ENCODE results near the gene SYNPO.
A peak's percentile ranks its signal among the peaks of the same experiment; 100 is the strongest.

SYNPO gene

DNA sequence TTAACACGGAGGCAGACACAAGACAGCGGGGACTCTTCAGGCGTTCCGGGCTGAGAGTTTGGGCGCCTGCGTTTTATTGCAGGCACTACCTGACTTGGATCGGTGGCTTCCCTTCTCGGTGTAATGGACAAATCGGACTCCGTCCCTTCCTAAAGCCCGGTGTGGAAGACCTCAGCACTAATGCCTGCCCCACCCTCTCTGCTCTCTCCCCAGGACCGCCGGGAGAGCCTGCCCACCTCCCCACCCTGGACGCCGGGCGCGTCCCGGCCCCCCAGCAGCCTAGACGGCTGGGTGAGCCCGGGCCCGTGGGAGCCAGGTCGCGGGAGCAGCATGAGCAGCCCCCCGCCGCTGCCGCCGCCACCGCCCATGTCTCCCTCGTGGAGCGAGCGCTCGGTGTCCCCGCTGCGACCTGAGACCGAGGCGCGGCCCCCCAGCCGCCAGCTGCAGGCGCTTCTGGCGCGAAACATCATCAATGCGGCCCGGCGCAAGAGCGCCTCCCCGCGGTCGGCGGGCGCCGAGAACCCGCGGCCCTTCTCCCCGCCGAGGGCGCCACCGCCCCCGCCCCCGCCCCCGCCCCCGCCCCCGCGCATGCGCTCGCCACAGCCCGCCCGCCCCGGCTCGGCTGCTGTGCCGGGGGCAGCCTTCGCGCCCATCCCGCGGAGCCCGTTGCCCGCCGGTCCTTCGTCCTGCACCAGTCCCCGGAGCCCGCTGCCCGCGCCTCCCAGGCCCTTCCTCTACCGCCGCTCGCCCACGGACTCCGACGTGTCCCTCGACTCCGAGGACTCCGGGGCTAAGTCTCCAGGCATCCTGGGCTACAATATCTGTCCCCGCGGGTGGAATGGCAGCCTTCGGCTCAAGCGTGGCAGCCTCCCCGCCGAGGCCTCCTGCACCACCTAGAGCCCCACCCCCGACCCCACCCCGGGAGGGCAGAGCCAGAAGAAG lies 16.0 kb downstream of the SYNPO start:
- DNase-seq (ENCODE audit: low read depth in 2 of 2) = peak in 1 of 2 donors; percentile 59

DNA sequence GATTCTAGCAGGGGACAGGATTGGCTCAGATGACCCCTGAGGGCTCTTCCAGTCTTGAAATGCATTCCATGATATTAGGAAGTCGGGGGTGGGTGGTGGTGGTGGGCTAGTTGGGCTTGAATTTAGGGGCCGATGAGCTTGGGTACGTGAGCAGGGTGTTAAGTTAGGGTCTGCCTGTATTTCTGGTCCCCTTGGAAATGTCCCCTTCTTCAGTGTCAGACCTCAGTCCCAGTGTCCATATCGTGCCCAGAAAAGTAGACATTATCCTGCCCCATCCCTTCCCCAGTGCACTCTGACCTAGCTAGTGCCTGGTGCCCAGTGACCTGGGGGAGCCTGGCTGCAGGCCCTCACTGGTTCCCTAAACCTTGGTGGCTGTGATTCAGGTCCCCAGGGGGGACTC lies 17.7 kb downstream of the SYNPO start:
- no peak for DNase-seq (ENCODE audit: low read depth in 2 of 2)

GRCh38 chr5:150658699-150659265 lies 18.3 kb downstream of the SYNPO start:
- DNase-seq (ENCODE audit: low read depth in 2 of 2) = no peak

GRCh38 chr5:150659360-150660107 lies 19.1 kb downstream of the SYNPO start:
- no peak for DNase-seq (ENCODE audit: low read depth in 2 of 2)

DNA sequence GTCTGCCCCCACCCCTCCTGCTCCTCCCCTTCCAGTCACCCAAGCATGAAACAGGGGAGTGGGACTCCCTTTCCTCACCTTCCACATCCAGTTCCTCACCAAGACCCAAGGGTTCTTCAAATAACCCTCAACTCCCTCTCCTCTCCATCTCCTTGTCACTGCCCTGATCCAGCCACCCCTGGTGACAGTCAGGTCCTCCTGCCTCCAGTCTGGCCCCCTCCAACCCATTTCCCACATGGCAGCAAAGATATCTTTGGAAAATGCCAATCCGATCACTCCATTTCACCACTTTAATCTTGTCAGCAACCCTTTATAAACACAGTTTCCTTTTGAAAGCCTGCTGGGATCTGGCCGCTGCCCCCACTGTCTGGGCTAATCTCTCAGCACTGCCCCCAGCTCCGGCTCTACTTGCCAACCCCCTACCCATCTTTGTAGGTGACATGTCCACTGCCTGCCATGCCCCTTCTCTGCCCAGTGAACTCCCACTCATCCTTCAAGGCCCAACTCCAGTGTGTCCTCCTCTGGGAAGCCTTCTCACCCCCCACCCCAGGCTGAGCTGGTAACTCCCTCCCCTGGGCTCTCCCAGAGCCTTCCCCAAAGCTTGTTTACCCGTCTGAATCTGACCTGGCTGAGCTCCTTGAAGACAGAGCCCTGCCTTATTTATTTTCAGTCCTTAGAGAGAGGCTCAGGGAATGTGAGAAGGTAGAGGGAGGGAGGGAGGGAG lies 19.8 kb downstream of the SYNPO start:
- no peak for DNase-seq (ENCODE audit: low read depth in 2 of 2)

DNA sequence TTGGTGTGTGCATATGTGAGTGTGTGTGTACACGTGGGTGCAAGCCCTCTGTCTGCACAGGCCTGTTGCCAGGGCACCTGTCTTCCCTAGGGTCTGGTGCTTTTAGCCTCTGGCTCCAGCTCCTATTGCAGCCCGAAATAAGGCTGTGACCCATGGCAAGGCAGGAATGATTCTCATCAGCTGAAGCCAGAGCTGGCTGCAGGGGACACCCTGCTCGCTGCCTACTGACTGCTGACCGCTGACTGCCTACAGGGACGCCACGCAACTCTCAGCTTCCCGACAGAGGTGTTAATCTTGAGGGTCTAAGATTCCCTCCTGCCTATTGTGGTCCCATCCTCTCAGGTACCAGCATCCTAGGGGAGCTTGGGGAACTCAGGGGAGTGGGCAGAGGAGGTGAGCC lies 20.6 kb downstream of the SYNPO start, which contains the start of gene MYOZ3:
Gene MYOZ3 (plus strand): TSS at position 166 of the 400 bp plus-strand sequence. CDS start 1,691 bp downstream, outside the sequence.
- no peak for DNase-seq (ENCODE audit: low read depth in 2 of 2)

GRCh38 chr5:150661821-150662596 lies 21.5 kb downstream of the SYNPO start:
- no peak for DNase-seq (ENCODE audit: low read depth in 2 of 2)

DNA sequence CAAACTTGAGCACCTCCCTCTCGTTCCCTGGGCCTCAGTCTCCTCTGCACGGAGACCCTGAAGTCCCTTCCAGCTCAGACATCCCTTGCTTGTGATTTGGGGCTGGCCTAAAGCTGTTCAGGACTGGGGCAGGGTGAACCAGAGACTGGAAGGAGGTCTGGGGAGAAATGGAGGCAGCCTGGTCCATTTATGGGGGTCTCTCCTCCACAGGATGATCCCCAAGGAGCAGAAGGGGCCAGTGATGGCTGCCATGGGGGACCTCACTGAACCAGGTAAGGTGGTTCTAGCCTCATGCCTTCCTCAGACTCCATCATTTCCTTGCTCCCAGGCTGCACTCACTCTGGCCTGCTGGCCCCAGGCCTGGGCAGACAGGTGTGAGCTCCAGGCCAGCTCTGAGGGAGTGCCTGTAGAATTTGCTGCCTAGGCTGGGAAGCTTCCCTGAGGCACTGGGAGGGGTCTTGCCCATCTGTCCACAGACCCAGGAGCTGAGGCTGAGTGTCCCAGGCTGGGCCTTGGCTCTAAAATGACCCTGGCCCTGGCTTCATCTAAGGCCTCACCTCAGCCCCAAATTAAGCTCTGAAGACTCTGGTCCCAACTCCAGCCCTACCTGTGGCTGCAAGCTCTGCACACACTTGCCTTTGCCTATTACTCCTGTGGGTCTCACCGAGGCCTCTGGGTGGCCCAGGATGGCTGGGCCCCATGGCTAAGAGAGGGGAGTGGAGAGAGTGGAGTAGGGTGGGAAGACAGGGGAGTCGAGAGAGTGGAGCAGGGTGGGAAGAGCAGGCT lies 22.5 kb downstream of the SYNPO start:
- no peak for DNase-seq (ENCODE audit: low read depth in 2 of 2)

DNA sequence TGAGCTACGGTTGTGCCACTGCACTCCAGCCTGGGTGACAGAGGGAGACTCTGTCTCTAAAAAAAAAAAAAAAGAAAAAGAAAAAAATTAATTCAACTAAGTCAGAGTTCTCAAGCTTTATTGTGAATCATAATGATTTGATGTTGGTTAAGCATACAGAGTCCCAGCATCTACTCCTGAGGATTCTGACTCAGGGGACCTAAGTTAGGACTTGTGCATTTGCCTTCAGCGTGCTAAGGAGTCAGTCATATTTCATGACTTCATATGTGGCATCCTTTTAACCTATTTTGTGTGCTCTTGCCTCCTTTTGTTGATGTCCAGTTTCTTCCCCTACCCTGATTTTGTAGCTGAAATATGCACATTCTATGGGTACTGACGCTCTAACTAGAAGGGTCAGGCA lies 23.5 kb downstream of the SYNPO start:
- no peak for DNase-seq (ENCODE audit: low read depth in 2 of 2)

DNA sequence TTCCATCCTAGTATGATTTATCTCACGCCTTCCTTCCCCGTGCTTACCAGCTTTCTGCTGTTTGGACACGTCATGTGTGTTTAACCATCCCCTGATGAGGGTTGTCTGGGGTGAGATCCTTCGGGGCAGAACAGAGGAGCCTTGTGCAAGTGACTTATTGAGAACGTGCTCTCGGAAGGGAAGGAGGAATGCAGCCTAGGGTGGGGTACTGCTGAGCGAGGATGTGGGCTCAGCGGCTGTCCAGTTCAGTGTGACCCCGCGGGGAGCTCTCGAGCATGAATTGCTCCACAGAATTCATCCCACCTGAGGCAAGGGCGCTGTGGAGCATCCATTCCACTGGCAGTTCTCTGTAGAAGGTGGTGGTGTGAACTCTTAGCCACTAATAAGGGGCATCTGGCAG lies 24.6 kb downstream of the SYNPO start:
- no peak for DNase-seq (ENCODE audit: low read depth in 2 of 2)

DNA sequence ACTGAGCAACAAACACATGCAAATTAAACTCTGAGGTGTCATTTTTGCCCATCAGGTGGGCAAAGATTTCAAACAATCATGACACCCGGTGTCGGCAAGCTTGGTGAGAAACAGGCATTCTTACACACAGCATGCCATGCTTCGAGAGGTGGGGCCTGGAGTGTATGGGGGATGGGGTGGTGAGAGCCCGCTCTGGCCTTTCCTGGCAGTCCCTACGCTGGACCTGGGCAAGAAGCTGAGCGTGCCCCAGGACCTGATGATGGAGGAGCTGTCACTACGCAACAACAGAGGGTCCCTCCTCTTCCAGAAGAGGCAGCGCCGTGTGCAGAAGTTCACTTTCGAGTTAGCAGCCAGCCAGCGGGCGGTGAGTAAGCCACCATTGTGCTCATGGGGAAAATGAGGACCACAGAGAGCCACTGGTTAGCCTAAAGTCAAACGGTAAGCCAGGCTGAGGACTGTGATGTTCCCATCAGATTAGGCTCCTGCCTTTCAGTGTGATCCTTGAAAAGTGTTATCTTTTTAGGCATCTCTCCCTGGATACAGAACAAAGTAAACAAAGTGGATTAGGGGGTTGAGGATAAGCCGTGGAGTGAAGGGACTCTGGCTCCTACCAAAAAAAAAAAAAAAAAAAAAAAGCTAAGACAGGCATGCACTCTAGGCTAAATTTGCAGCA lies 30.0 kb downstream of the SYNPO start:
- no peak for DNase-seq (ENCODE audit: low read depth in 2 of 2)

DNA sequence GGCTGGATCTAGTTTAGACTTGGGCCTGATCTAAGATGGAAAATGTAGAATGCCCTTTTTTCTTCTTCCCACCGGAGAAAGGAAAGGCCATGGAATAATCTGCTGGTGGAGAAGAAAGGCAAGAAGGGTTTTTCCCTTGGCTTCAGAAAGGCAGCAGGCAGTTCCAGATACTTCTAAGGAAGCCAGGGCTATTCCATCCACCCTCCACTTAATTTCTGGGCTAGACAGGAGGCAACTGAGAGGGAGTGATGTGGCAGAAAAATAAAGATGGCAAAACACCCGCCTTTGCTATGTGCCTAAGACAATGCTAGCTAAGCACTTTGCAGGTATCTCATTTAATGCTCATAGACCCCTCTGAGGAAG lies 30.5 kb downstream of the SYNPO start:
- DNase-seq (ENCODE audit: low read depth in 2 of 2) = no peak

- no peak for DNase-seq (ENCODE audit: low read depth in 2 of 2)
Observed at GRCh38 chr5:150671509-150672236, 31.2 kb downstream of the SYNPO start.

- no peak for DNase-seq (ENCODE audit: low read depth in 2 of 2)
Observed at GRCh38 chr5:150672237-150672883, 31.9 kb downstream of the SYNPO start.

- no peak for DNase-seq (ENCODE audit: low read depth in 2 of 2)
Observed at GRCh38 chr5:150672884-150673275, 32.4 kb downstream of the SYNPO start.

- no peak for DNase-seq (ENCODE audit: low read depth in 2 of 2)
Observed at GRCh38 chr5:150674341-150674821, 33.9 kb downstream of the SYNPO start.

DNA sequence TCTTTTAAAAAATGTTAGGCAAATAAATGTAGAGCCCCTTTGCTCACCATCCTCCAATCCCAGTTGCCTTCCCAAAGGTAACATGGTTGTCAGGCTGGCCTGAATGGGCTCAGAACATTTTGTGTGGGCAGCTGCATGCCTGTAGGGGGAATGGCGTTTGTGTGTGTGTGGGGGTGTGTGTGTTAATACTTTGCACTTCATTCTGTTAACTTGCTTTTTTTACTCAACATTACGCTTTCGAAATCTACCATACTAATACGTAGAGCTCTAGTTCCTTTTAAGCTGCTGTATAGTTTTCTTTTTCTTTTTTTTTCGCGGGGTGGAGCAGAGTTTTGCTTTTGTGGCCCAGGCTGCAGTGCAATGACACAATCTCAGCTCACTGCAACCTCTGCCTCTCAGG lies 34.6 kb downstream of the SYNPO start:
- DNase-seq (ENCODE audit: low read depth in 2 of 2) = no peak

DNA sequence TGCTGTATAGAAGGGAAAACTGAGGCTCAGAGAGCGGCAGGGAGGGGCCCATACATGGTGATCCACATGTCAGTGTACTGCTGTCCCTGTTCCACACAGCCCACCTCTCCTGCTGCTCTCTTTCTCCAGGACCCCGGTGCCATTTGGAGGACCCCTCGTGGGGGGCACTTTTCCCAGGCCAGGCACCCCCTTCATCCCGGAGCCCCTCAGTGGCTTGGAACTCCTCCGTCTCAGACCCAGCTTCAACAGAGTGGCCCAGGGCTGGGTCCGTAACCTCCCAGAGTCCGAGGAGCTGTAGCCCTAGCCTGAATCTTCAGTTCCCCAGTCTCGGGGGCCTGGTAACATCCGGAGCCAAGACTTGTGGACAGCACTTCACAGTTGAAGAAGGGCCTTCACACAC lies 36.1 kb downstream of the SYNPO start:
- no peak for DNase-seq (ENCODE audit: low read depth in 2 of 2)
